ENCODE results near the gene ABR.

The ABR gene

GRCh38 chr17:1179818-1180742 lies at the start of gene ABR:
ABR (minus strand) TSS chr17:1179981; CDS start chr17:1179727, 254 bp downstream.
- peak; percentile 48 to 55 for DNase-seq

DNA sequence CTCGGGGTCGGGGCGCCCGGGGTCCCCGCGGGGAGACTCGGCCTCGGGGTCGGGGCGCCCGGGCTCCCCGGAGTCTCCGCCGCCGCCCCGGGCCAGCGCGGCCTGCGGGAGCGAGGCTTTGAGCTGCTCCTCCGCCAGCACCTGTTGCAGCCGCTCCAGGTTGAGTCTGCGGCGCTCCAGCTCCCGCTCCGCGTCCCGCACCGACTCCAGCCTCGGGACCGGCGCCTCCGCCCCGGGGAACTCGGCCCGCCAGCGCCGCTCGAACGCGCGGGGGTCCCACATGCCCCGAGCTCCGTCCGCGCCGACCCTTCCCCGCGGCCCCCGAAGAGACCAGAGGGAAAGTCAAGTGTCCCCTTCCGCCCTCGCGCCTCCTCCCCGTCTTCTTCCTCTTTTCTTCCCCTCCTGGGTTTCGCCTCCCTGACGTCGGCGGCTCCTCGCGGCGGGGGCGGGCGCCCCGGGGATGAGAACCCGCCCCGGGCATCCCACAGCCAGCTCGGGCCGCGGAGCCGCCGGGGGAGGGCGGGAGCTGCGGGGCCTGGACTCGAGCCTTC lies 49.6 kb upstream of the ABR start:
- peak; percentile 35 to 40 for DNase-seq

DNA sequence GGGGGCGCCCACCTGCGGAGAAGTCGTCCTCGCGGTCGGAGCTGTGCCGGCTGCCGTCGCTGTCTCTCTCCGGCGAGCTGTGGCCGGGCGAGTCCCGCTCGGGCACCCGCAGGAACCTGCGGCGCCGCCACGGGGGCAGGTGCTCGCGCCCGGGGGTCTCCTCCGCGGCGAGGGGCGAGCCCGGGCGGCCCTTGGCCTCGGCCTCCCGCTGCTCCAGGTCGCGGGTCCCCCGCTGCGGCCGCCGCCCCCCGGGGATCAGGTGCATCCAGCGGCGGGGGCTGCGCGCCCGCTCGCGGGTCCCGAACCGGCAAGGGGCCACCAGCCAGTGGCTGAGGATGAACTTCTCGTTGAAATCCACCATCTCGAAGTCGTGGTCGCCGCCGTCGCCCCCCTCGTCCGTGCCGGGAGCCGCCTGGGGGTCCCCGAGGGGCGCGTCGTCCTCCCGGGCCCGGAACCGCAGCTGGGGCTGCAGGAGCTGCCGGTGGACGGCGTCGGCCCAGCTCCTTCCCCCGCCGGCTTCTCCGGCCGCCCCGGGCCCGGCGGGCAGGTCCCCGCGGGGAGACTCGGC lies 49.1 kb upstream of the ABR start:
- no peak for DNase-seq

- no peak for DNase-seq
Observed at GRCh38 chr17:1227917-1228780, 48.4 kb upstream of the ABR start.

DNA sequence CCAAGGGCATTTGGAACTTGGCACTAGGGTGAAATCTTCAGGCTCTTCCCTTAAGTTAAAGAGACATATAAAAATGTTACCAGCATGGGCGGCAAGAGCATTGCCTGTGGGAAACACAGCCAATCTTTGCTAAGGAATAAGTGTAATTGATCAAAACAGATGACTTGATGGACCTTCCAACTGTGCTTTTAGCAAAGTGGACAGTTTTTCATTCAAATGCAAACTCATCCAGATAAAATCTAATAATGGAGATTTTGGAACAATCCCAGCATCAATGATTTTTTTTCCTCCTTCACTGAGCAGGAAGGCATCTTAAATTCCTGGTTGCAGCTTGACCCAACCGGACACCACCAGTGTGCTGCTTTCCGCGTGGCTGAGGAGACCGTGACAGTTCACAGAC lies 47.6 kb upstream of the ABR start:
- DNase-seq, result no peak

DNA sequence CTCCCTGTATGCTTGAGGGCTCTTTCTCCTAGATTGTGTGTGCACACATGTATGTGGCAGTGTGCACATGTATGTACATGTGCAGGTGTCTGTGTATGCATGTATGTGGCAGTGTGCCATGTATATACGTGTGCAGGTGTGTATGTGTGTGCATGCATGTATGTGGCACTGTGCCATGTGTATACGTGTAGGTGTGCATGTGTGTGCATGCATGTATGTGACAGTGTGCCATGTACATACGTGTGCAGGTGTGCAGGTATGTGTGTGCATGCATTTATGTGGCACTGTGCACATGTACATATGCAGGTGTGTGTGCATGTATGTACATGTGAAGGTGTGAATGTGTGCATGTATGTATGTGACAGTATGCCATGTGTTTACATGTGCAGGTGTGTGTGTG lies 46.5 kb upstream of the ABR start:
- no peak for DNase-seq

- no peak for DNase-seq
Observed at GRCh38 chr17:1224330-1224729, 44.5 kb upstream of the ABR start.

GRCh38 chr17:1223662-1224061 lies 43.9 kb upstream of the ABR start:
- no peak for DNase-seq

DNA sequence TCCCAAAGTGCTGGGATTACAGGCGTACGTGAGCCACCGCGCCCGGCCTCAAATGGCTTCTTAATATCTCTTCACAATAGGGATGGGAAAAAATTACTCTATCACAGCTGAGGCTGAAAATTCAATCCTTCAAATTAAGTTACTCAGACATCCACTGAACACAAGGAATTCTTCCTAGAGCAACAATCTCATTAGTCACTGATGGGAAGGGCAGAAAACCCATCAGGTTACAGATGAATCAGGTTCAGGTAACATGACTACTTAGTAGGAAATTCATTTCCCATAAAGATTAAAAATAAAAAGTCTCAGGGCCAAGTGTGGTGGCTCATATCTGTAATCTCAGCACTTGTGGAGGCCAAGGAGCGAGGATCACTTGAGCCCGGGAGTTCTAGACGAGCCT lies 42.5 kb upstream of the ABR start:
- DNase-seq, result no peak

DNA sequence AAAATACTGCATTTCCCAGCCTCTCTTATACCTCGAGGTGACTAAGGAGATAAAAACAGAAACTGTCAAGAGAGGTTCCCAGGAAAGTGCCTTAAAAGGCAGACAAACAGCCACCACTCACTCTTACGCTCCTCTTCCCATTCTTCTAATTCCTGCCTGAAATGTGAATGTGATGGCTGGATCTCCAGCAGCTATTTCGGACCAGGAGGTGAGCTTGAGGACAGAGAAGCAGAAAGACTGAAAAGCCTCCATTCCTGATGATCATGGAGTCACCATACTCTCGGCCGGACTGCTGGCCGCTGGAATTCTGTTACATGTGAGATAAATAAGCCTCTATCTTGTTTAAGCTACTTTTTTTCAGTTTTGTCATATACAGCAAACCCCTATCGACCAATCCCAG lies 41.4 kb upstream of the ABR start:
- no peak for DNase-seq

DNA sequence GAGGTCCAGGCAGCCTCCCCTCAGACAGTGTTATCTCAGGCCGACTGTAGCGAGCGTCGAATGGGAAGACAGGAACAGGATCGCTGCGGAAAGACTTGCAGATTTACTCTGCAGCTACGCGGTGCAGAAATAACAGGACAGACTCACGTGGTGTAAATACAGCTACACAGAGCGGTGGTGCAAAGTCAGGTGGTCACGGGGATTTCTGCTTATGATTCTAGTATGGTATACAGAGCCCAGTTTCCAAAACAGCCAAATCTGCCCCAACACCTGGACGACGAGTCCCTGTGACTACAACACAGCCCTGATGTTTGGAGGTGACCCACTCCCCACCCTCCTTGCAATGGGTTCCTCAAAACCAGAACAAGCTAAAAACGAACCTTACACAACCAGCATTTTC lies 40.6 kb upstream of the ABR start:
- DNase-seq, result no peak

DNA sequence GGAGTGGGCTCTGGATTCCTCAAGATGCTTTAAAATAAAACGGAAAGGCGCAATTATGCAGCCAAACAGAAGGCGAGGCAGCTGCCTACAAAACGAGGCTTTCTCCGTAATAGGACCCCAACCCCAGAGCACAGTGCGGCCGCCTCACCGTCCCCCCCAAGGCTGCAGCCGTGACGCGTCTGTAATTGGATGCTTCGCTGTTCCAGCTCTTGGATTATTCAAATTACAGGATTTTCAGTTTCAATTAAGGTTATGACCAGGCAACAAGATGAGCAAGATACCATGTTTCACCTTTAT lies 37.3 kb upstream of the ABR start:
- DNase-seq, result no peak

GRCh38 chr17:1216217-1217088 lies 36.7 kb upstream of the ABR start:
- DNase-seq, result no peak

- no peak for DNase-seq
Observed at GRCh38 chr17:1212946-1213345, 33.2 kb upstream of the ABR start.

DNA sequence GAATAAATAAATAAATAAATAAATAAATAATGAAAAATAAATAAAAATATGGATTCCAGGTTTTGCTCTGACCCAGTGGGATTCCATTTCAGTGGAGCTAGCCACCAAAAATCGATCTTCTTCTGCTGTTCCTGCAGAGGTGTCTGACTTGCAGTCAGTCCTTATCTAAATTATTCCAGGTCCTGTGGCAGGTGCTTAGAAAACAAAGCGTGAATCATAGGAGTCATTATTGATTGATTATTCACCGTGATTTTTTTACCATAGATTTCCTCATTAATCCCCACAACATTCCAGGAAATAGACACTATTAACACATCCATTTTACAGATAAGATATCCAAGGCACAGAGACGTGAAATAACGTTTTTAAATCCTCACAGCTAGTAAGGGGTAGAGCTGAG lies 31.5 kb upstream of the ABR start:
- no peak for DNase-seq

DNA sequence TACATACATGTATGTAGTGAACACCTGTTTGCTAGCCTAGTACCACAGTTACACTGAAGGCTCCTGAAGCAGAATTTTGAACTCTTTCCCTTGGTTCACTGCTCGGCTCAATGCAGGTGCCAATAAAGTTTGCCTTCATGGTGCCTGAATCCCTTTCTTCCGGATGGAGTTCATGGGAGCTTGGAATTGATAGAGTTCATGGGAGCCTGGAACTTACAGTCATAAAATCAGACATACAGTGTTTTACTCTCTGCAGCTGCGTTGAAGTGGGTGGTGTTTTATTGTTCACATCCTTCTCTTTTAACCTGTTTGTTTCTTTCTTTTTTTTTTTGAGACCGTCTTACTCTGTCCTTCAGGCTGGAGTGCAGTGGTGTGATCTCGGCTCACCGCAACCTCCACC lies 29.2 kb upstream of the ABR start:
- DNase-seq, result no peak

DNA sequence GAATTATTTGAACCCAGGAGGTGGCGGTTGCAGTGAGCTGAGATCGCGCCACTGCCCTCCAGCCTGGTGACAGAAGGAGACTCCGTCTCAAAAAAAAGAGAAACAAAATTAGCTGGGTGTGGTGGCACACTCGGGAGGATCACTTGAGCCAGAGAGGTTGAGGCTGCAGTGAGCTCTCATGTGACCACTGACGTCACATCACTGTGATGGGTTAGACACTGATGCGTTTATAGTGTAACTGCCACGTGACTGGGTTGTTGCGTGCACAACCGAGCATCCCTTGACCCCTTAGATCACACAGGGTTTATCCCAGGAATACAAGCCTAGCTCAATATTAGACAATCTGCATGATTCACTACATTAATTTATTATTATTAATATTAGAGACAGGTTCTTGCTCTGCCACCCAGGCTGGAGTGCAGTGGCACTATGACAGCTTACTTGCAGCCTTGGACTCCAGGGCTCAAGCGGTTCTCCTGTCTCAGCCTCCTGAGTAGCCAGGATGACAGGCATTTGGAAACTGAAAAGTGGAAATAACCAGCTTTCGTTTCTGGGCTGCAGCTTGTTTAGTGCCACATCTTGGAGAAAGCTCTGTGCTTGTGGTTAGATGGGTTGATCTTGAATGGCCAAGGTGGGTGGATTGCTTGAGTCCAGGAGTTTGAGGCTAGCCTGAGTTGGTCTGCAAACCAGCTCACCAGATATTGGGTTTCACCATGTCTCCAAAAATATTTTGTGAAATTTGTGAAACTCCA lies 26.4 kb upstream of the ABR start:
- no peak for DNase-seq

DNA sequence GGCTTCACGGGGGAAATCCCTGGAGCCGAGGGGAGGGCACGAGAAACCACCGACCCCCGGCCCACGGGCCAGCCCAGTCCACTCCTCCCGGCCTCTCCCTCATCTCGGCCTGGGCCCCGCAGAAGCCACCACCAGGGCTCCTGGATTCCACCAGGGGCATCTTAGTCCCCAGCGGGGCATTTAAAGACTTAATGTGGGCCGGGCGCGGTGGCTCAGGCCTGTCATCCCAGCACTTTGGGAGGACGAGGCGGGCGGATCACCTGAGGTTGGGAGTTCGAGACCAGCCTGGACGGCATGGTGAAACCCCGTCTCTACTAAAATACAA lies 24.1 kb upstream of the ABR start:
- no peak for DNase-seq

DNA sequence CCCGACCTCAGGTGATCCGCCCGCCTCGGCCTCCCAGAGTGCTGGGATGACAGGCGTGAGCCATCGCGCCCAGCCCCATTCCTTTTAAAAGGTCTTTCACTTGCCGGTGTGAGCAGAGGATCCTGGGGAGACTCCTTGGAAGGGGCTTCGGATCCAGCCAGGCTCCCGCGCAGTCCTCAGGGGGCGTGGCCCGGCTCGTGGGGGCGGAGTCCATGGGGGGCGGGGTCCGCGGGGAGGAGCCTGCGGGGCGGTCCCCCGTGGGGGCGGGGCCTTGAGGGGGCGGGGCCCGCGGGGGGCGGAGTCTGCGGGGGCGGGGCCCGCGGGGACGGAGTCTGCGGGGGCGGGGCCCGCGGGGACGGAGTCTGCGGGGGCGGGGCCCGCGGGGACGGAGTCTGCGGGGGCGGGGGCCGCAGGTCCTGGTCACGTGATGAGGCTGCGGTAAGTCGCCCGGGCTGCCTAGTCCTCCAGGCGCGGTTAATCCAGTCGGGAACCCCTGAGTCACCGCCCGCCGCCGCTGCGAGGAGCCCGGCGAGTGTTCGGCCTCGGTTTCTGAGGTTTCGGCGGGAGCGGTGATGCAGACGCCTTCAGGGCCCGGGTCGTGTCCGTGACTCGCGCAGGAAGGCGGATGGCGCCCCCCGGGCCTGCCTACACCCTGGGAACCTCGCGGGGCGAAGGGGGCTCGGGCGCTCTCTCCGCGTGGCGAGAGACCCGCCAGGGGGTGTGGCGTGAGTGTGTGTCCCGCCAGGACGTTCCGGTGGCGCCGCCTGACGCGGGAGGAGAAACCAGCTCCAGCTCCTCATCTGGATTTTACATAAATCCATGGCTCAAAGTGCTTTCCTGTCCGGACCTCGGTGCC lies 23.6 kb upstream of the ABR start:
- peak; percentile 41 to 45 for DNase-seq

- no peak for DNase-seq
Observed at GRCh38 chr17:1202291-1202690, 22.5 kb upstream of the ABR start.
